GM12878 (cell line): Measurements from ENCODE around the gene ACAD11. TPM values are rescaled to one million over a fixed set of nuclear protein-coding genes. Genes with fewer than 3 reads are reported as not detected.

Experiments
- ATAC-seq: fragments of 200-7000 bp; cut with Tn5 transposase; 3 replicates; pipeline ENCODE4 v1.9.1; 2020; ENCODE audit warnings: mild to moderate bottlenecking, moderate library complexity
- BruUV-seq: library from RNA; stranded (reverse); fragments of 400-500 nt; replicated peaks from 2 replicates; lab custom pipeline; 2021; lab: Mats Ljungman, UMichigan
- CTCF ChIA-PET: fragments of 300-600 bp; sonication (Branson Sonifier 250); formaldehyde crosslinking; extraction: SDS; loops from one replicate; lab custom pipeline; 2021; ENCODE audit warnings: inconsistent platforms; lab: Yijun Ruan, JAX
- POLR2A ChIA-PET: fragments of 350-600 bp; formaldehyde crosslinking; extraction: SDS; loops from one replicate; lab custom pipeline; 2021; ENCODE audit warnings: inconsistent platforms; lab: Charles Lee
- RAD21 ChIA-PET: fragments of 300-600 bp; sonication (Branson Sonifier 250); formaldehyde crosslinking; loops from one replicate; lab custom pipeline; 2023; ENCODE audit warnings: antibody characterized with exemption; ENCODE audit not compliant: unreplicated experiment; lab: Charles Lee
- SMC1A ChIA-PET: fragments of 300-600 bp; sonication (Branson Sonifier 250); formaldehyde crosslinking; loops from one replicate; lab custom pipeline; 2023; ENCODE audit not compliant: unreplicated experiment, uncharacterized antibody; lab: Charles Lee
- DNase-seq: peaks from one replicate; pipeline ENCODE4 v3.0.0-alpha.2; 2011; ENCODE audit warnings: low read depth, low spot score
- FAIRE-seq: peaks from 3 replicates; lab custom pipeline; 2011; peaks lifted over from hg19 to GRCh38; lab: Jason Lieb, UNC
- H2AFZ ChIP-seq: 2 replicates; pipeline ENCODE4 v1.6.0; 2011; ENCODE audit warnings: low read depth, low read length, control low read depth; ENCODE audit not compliant: control insufficient read depth
- H3K27ac ChIP-seq: 2 replicates; pipeline ENCODE4 v1.5.1; 2011; ENCODE audit warnings: control low read depth; ENCODE audit not compliant: control insufficient read depth, insufficient read depth
- H3K27me3 ChIP-seq, 2 experiments: replicated peaks in 1 of 2; 2 replicates each; pipeline versions ENCODE4 v1.6.0 to v1.6.1; 2011; ENCODE audit warnings: low read length in 1 of 2; ENCODE audit not compliant: control insufficient read depth in 2 of 2, insufficient read depth in 2 of 2
- H3K36me3 ChIP-seq, 2 experiments: 2 replicates each; pipeline ENCODE4 v1.5.1; 2011; ENCODE audit warnings: low read length in 1 of 2; ENCODE audit not compliant: control insufficient read depth in 2 of 2, insufficient read depth in 2 of 2
- H3K4me1 ChIP-seq: 2 replicates; pipeline ENCODE4 v1.6.1; 2011; ENCODE audit warnings: mild to moderate bottlenecking, low read length, moderate library complexity, mixed read lengths; ENCODE audit not compliant: control insufficient read depth, insufficient read depth
- H3K4me2 ChIP-seq: 2 replicates; pipeline ENCODE4 v1.6.0; 2011; ENCODE audit warnings: control low read depth; ENCODE audit not compliant: control insufficient read depth, insufficient read depth
- H3K4me3 ChIP-seq: fragments of 200-600 bp; sonication (generic); 2 replicates; pipeline ENCODE4 v1.5.1; 2016
- H3K79me2 ChIP-seq: 2 replicates; pipeline ENCODE4 v1.6.0; 2011; ENCODE audit warnings: low read length; ENCODE audit not compliant: control insufficient read depth, insufficient read depth
- H3K9ac ChIP-seq: 2 replicates; pipeline ENCODE4 v1.8.0; 2011; ENCODE audit warnings: low read length, control low read depth, mixed read lengths; ENCODE audit not compliant: control insufficient read depth, insufficient read depth
- H3K9me3 ChIP-seq: replicated peaks from 3 replicates; pipeline ENCODE4 v1.5.1; 2011; ENCODE audit warnings: mild to moderate bottlenecking, low read length; ENCODE audit not compliant: control insufficient read depth, insufficient read depth
- H4K20me1 ChIP-seq: 2 replicates; pipeline ENCODE4 v1.6.0; 2011; ENCODE audit not compliant: control insufficient read depth, insufficient read depth
- KLF5 ChIP-seq: fragments of 450-650 bp; IDR thresholded peaks from 2 replicates; pipeline ENCODE4 v1.6.1; 2014; ENCODE audit warnings: mild to moderate bottlenecking; ENCODE audit not compliant: partially characterized antibody
- NR2F1 ChIP-seq: fragments of 450-650 bp; conservative IDR thresholded peaks from 2 replicates; pipeline ENCODE4 v1.6.1; 2017; ENCODE audit warnings: mild to moderate bottlenecking
- PAX5 ChIP-seq: IDR thresholded peaks from 2 replicates; pipeline ENCODE4 v1.6.1; 2011; ENCODE audit warnings: low read depth, low read length, borderline replicate concordance
- POU2F2 ChIP-seq: IDR thresholded peaks from 3 replicates; pipeline ENCODE4 v1.6.1; 2011; ENCODE audit warnings: low read depth, mild to moderate bottlenecking, low read length, borderline replicate concordance
- RUNX3 ChIP-seq: IDR thresholded peaks from 2 replicates; pipeline ENCODE4 v1.6.1; 2012; ENCODE audit warnings: low read length, inconsistent platforms
- WGBS: methylation state at CpG from one replicate; pipeline ENCODE4 v1.1.6; 2016; ENCODE audit warnings: low lambda C conversion rate; ENCODE audit not compliant: insufficient replicate concordance, insufficient coverage; ENCODE audit errors: missing lambda C conversion rate; 5-methylcytosine and 5-hydroxymethylcytosine counted together
- in situ Hi-C: fragments of 300-500 bp; cut with MboI; formaldehyde crosslinking; loops from 9 replicates; pipeline ENCODE4 v1.14.3; 2018; ENCODE audit warnings: mixed read lengths
- intact Hi-C: fragments of 100-400 bp; cut with micrococcal nuclease; formaldehyde crosslinking; loops from one replicate; pipeline ENCODE4 v1.14.2; 2022; ENCODE audit not compliant: unreplicated experiment
- polyA plus RNA-seq, 11 experiments: library from polyadenylated mRNA; depleted of rRNA in 4 of 11; unstranded in 6 of 11; stranded (reverse) in 5 of 11; fragments of >200 nt; fragmentation: Nextera tagmentation in 4 of 11; fragmentation: Illumina TruSeq in 1 of 11; extraction: Ambion mirVana in 4 of 11; extraction: Trizol in 1 of 11; gene quantifications; 1 replicate in 1 of 11; 2 replicates in 10 of 11; pipeline versions ENCODE4 v1.2.1 to v1.2.3, GENCODE V29; 2011 to 2016; ENCODE audit warnings: inconsistent platforms in 2 of 11, missing spikeins in 2 of 11, low read depth in 1 of 11
- total RNA-seq, 4 experiments: library from RNA; depleted of rRNA in 3 of 4; stranded (reverse); fragments of >200 nt in 3 of 4; fragmentation: Illumina TruSeq in 1 of 4; extraction: Trizol in 1 of 4; gene quantifications; 2 replicates each; pipeline versions ENCODE4 v1.2.1 to v1.2.3, GENCODE V29; 2013 to 2021
- TF ChIP-seq, protein P1 (sequence below): IDR thresholded peaks from 2 replicates; pipeline ENCODE4 v1.6.1; 2012; ENCODE audit warnings: improper control_type of control experiment, low read depth, low read length; ENCODE audit not compliant: insufficient replicate concordance

ACAD11 gene
- total and polyA plus RNA-seq, 10 of the 15 experiments (the other 5 are each of a cell fraction or from before 2014, with no cell fraction given) = 2.4 to 15.9 (median 10.4) TPM

DNA sequence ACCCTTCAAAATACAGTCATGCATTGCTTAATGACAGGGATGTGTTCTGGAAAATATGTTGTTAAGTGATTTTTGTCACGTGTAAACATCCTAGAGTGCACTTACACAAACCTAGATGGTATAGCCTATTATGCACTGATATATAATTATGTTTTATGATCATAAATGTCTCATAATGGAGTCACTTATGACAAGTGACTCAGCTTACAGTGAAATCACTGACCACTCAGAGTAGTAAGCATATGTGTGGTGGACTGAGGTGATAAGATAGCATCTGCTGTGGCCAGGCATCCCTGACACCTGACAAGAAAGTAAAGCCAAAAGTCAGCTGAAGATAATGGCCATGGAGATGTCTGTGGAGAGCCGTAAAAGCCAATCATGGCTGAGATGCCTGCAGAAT is 5.4 kb downstream of the ACAD11 start (continued):
- TF ChIP-seq, protein P1, sequence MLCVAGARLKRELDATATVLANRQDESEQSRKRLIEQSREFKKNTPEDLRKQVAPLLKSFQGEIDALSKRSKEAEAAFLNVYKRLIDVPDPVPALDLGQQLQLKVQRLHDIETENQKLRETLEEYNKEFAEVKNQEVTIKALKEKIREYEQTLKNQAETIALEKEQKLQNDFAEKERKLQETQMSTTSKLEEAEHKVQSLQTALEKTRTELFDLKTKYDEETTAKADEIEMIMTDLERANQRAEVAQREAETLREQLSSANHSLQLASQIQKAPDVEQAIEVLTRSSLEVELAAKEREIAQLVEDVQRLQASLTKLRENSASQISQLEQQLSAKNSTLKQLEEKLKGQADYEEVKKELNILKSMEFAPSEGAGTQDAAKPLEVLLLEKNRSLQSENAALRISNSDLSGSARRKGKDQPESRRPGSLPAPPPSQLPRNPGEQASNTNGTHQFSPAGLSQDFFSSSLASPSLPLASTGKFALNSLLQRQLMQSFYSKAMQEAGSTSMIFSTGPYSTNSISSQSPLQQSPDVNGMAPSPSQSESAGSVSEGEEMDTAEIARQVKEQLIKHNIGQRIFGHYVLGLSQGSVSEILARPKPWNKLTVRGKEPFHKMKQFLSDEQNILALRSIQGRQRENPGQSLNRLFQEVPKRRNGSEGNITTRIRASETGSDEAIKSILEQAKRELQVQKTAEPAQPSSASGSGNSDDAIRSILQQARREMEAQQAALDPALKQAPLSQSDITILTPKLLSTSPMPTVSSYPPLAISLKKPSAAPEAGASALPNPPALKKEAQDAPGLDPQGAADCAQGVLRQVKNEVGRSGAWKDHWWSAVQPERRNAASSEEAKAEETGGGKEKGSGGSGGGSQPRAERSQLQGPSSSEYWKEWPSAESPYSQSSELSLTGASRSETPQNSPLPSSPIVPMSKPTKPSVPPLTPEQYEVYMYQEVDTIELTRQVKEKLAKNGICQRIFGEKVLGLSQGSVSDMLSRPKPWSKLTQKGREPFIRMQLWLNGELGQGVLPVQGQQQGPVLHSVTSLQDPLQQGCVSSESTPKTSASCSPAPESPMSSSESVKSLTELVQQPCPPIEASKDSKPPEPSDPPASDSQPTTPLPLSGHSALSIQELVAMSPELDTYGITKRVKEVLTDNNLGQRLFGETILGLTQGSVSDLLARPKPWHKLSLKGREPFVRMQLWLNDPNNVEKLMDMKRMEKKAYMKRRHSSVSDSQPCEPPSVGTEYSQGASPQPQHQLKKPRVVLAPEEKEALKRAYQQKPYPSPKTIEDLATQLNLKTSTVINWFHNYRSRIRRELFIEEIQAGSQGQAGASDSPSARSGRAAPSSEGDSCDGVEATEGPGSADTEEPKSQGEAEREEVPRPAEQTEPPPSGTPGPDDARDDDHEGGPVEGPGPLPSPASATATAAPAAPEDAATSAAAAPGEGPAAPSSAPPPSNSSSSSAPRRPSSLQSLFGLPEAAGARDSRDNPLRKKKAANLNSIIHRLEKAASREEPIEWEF = no peak
- no peak for TF ChIP-seq POU2F2

DNA sequence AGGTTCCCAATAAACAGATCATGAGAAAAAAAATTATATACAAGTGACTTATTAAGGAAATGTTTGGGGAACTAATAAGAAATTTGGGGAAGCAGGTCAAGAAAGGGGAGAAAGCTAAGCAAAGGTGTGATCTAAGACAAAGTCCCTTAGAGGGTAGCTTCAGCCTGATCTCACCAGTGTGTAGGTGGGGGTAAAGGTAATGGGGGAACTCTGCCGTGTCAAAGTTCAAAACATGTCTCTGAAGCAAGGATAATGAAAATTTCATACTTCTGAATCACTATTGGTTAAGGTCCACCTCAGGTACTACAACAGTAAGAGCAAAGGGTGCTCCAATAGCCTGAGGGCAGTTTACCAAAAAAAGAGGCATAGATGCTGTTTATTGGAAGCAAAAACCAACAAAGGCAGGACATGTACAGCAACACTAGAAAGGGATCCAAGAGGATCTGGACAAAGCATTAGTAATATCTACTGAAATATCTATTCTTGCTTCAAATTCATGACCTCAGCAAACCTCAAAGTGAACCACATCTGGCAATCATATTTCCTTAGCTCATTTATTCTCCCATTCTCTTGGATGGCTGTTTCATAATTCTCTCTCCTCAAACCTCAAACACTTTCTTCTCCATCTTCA is 6.9 kb downstream of the ACAD11 start:
- no peaks in the 10 kb centered on the region for H3K4me1 ChIP-seq
- H3K9ac ChIP-seq = no peak overlapping the region
- H3K9me3 ChIP-seq = no peaks in the 10 kb centered on the region
- in situ Hi-C loops (no loop called here), intact Hi-C loops (no loop called here)
- 94% methylated on average over 1 of the region's 1 CpG for WGBS
- FAIRE-seq (no peak), ATAC-seq (no peak), DNase-seq (no peak)
- CTCF ChIA-PET = interaction anchor here (0.7 to 2.6 kb wide), 3 partner anchors 10 to 117 kb away, joined by 3 to 26 read pairs (median 4); no protein-coding TSS in a partner anchor
- no peaks in the 10 kb centered on the region for H3K27me3 ChIP-seq
- no peaks in the 10 kb centered on the region for H3K36me3 ChIP-seq
- H4K20me1 ChIP-seq = no peaks in the 10 kb centered on the region
- no TSS peak for BruUV-seq
- H3K27ac ChIP-seq = no peak overlapping the region
- RAD21 ChIA-PET = no interaction called here
- no peak overlapping the region for H2AFZ ChIP-seq
- SMC1A ChIA-PET = interaction anchor here (1.5 kb wide), 1 partner anchor 10 kb away, joined by 7 read pairs; no protein-coding TSS in a partner anchor
- H3K4me3 ChIP-seq = no peak overlapping the region
- TF ChIP-seq KLF5 (no peak), NR2F1 (0 out of 2 replicates have a peak, but pooled peaks have one; percentile 28), PAX5 (no peak), RUNX3 (peak; percentile 43; the same call in 1 of the 2 replicates)
- H3K79me2 ChIP-seq = no peaks in the 10 kb centered on the region
- POLR2A ChIA-PET = no interaction called here
- no peak overlapping the region for H3K4me2 ChIP-seq
